HK-2 (cell line): Measurements from ENCODE around the gene SLC8A1.
"Not testable (repeated sequence)": the region's sequence is repeated elsewhere in the genome, so short reads cannot be mapped to it uniquely, and the experiment has no call there.

Experiments
- DNase-seq: peaks from one replicate; pipeline ENCODE4 v3.0.0-alpha.2; 2018; ENCODE audit not compliant: unreplicated experiment

SLC8A1 gene

GRCh38 chr2:40109381-40109780, 342.5 kb downstream of the SLC8A1 start:
- no peak for DNase-seq

GRCh38 chr2:40108851-40109250, 343.0 kb downstream of the SLC8A1 start:
- no peak for DNase-seq

GRCh38 chr2:40106061-40106460, 345.8 kb downstream of the SLC8A1 start:
- no peak for DNase-seq

GRCh38 chr2:40105593-40105992, 346.3 kb downstream of the SLC8A1 start:
- no peak for DNase-seq

- no peak for DNase-seq
These were observed 348.3 kb downstream of the SLC8A1 start for GRCh38 chr2:40103590-40103989.

GRCh38 chr2:40103163-40103562, 348.7 kb downstream of the SLC8A1 start:
- DNase-seq = no peak

- no peak for DNase-seq
These were observed 349.4 kb downstream of the SLC8A1 start for GRCh38 chr2:40102447-40102846.

GRCh38 chr2:40101131-40101575, 350.7 kb downstream of the SLC8A1 start:
- DNase-seq = no peak

GRCh38 chr2:40100676-40101075, 351.2 kb downstream of the SLC8A1 start:
- DNase-seq = no peak

GRCh38 chr2:40098786-40099470, 353.0 kb downstream of the SLC8A1 start:
- no peak for DNase-seq

GRCh38 chr2:40097691-40098385, 354.1 kb downstream of the SLC8A1 start:
- DNase-seq = no peak

- no peak for DNase-seq
These were observed 355.5 kb downstream of the SLC8A1 start for GRCh38 chr2:40096360-40096759.

- DNase-seq = no peak
These were observed 356.9 kb downstream of the SLC8A1 start for GRCh38 chr2:40095000-40095399.

- DNase-seq = no peak
These were observed 357.4 kb downstream of the SLC8A1 start for GRCh38 chr2:40094451-40094850.

- DNase-seq = no peak
These were observed 358.7 kb downstream of the SLC8A1 start for GRCh38 chr2:40093021-40093675.

GRCh38 chr2:40090044-40090443, 361.8 kb downstream of the SLC8A1 start:
- DNase-seq = no peak

GRCh38 chr2:40087927-40088326, 364.0 kb downstream of the SLC8A1 start:
- DNase-seq = no peak

- no peak for DNase-seq
These were observed 364.5 kb downstream of the SLC8A1 start for GRCh38 chr2:40087434-40087833.

GRCh38 chr2:40085786-40086185, 366.1 kb downstream of the SLC8A1 start:
- no peak for DNase-seq

GRCh38 chr2:40073336-40073735, 378.6 kb downstream of the SLC8A1 start:
- DNase-seq = not testable (repeated sequence)

- DNase-seq = no peak
These were observed 379.3 kb downstream of the SLC8A1 start for GRCh38 chr2:40072442-40073232.

- DNase-seq = no peak
These were observed 389.5 kb downstream of the SLC8A1 start for GRCh38 chr2:40062381-40062780.
